Measurements from ENCODE around the gene FLAD1. TPM values are rescaled to one million over a fixed set of nuclear protein-coding genes. Genes with fewer than 3 reads are reported as not detected.

The FLAD1 gene
- total RNA-seq, 1 experiment from 2014 or later: 97.0 TPM

GRCh38 chr1:154982341-154982740 is 803 bp upstream of the FLAD1 start:
- no CpG with 5 or more reads among the region's 6 CpGs for WGBS (ENCODE audit: extremely low coverage, insufficient read length, low lambda C conversion rate)
- peak overlapping the region; percentile 17; the same call in 1 of the 2 replicates for H3K14ac ChIP-seq (ENCODE audit: insufficient read depth, low read length)
- H3K9me3 ChIP-seq (ENCODE audit: control insufficient read depth, low read depth, low read length): no peaks in the 10 kb centered on the region
- no peak overlapping the region for H4K8ac ChIP-seq (replicated peaks; ENCODE audit: insufficient read length, low read depth, low read length)
- H2BK120ac ChIP-seq (ENCODE audit: low read depth, low read length, poor library complexity, severe bottlenecking): no peak overlapping the region
- no peak overlapping the region for H2AFZ ChIP-seq (ENCODE audit: low read length)
- H3K4me2 ChIP-seq (ENCODE audit: insufficient read depth, insufficient read length, low read length): peak overlapping the region; percentile 56
- no peaks in the 10 kb centered on the region for H3K4me1 ChIP-seq (ENCODE audit: insufficient read depth, low read length)
- no peaks in the 10 kb centered on the region for H3K27me3 ChIP-seq (ENCODE audit: insufficient read depth, low read length)
- no peak overlapping the region for H3T11ph ChIP-seq (ENCODE audit: low read length)
- H4K20me1 ChIP-seq (ENCODE audit: control insufficient read depth, insufficient read depth, insufficient read length): no peaks in the 10 kb centered on the region
- no peak for TF ChIP-seq CTCF (conservative IDR thresholded peaks at IDR 0.05)
- peak overlapping the region; percentile 91 for H3K27ac ChIP-seq (ENCODE audit: insufficient read length, low read depth, low read length)
- H4K5ac ChIP-seq (ENCODE audit: insufficient read length, low read depth, low read length): no peak overlapping the region
- H3K18ac ChIP-seq (ENCODE audit: insufficient read length, low read depth, low read length): peak overlapping the region; percentile 49
- H2BK5ac ChIP-seq (ENCODE audit: insufficient read length, low read length): no peak overlapping the region
- peaks cover 8% of the 10 kb centered on the region for H3K23me2 ChIP-seq (ENCODE audit: insufficient read length, low read depth, low read length, poor library complexity, severe bottlenecking)
- no peak overlapping the region for H2BK12ac ChIP-seq (ENCODE audit: insufficient read length, low read depth, low read length)
- no peak overlapping the region for H3K56ac ChIP-seq (ENCODE audit: insufficient read length, low read depth, low read length)
- Mint-ChIP-seq H3K27ac (no peak overlapping the region), H3K4me1 (peaks cover 9 to 10% of the 10 kb centered on the region in 2 experiments; a peak in 3 of 4 replicates), H3K9me3 (no peaks in the 10 kb centered on the region), H3K27me3 (ENCODE audit: low read depth) (no peaks in the 10 kb centered on the region), H3K36me3 (ENCODE audit: insufficient read depth in 1 of 3, low read depth in 3 of 3) (peaks cover 33 to 61% (median 52%) of the 10 kb centered on the region in 3 experiments), H3K4me3 (no peak overlapping the region)
- H3K23ac ChIP-seq (ENCODE audit: insufficient read length, low read depth, low read length): no peak overlapping the region
- no peak overlapping the region for H2BK20ac ChIP-seq (ENCODE audit: low read depth, low read length, poor library complexity, severe bottlenecking)
- H3K4ac ChIP-seq (ENCODE audit: low read depth, low read length): no peak overlapping the region
- no peaks in the 10 kb centered on the region for H3K79me1 ChIP-seq (ENCODE audit: insufficient read depth, low read depth, low read length, poor library complexity, severe bottlenecking)
- H2BK15ac ChIP-seq (ENCODE audit: low read depth, low read length): no peak overlapping the region
- no peak overlapping the region for H4K91ac ChIP-seq (ENCODE audit: insufficient read length, low read depth, low read length)
- H2AK5ac ChIP-seq (ENCODE audit: insufficient read length, low read length): no peak overlapping the region
- peaks cover 11% of the 10 kb centered on the region; the same call in 1 of the 2 replicates for H3K79me2 ChIP-seq (ENCODE audit: insufficient read depth, low read length)
- peak overlapping the region; percentile 81 for H3K9ac ChIP-seq (ENCODE audit: extremely low read depth, insufficient read length, low read length)
- DNase-seq: no peak

Data from H9 (cell line).